ENCODE results near the gene MIGA2. TPM values are rescaled to one million over a fixed set of nuclear protein-coding genes. Genes with fewer than 3 reads are reported as not detected.
"Not testable (repeated sequence)": the region's sequence is repeated elsewhere in the genome, so short reads cannot be mapped to it uniquely, and the experiment has no call there.

MIGA2 gene
- total and polyA plus RNA-seq, 4 donors, result 8.0 to 42.6 (median 16.9) TPM

DNA sequence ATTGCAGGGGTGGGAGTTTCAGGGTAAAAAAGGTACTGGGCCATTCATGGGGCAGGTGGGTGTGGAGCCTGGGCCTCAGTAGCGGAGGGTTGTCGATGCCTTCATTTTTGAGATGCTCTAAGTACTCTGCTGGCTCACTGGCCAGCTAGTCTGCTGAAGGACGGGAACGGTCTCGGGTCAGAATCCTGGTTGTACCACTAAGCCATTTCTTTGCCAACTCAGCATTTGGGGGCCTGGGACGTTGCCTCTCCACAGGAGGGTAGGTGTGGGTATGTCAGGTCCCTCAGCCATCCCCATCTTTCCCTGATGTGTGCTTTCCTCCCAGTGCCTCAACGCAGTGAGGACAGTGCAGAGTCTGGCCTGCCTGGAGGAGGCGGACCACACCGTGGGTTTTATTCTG, 33.4 kb upstream of the MIGA2 start:
- no peaks in the 10 kb centered on the region for H3K27me3 ChIP-seq (ENCODE audit: control insufficient read depth in 4 of 4, insufficient read depth in 4 of 4, low read length in 3 of 4)
- no peak overlapping the region for H3K27ac ChIP-seq (ENCODE audit: low read depth in 1 of 2, low read length in 2 of 2)
- no peak overlapping the region for H3K9ac ChIP-seq (ENCODE audit: low read depth in 1 of 2, low read length in 2 of 2)
- no peaks in the 10 kb centered on the region for H3K9me3 ChIP-seq (ENCODE audit: control insufficient read depth in 4 of 4, low read length in 3 of 4)
- no peak for DNase-seq (ENCODE audit: low spot score)
- peaks cover 0 to 3% (median 0%) of the 10 kb centered on the region in 4 donors for H3K4me1 ChIP-seq (ENCODE audit: control insufficient read depth in 4 of 4, insufficient read depth in 4 of 4, low read length in 3 of 4)
- peaks cover 18 to 61% (median 36%) of the 10 kb centered on the region in 4 donors for H3K36me3 ChIP-seq (ENCODE audit: control insufficient read depth in 4 of 4, insufficient read depth in 3 of 4, low read depth in 1 of 4, low read length in 3 of 4)
- no peak overlapping the region for H3K4me3 ChIP-seq (ENCODE audit: low read depth in 1 of 3, low read length in 3 of 3)
- WGBS, result 97% methylated on average over 9 of the region's 9 CpGs
- TF ChIP-seq FOXA1 (IDR thresholded peaks at IDR 0.05) (no peak), HNF4G (IDR thresholded peaks at IDR 0.05) (no peak), YY1 (IDR thresholded peaks at IDR 0.05) (no peak), TAF1 (conservative IDR thresholded peaks at IDR 0.05) (no peak), FOXA2 (IDR thresholded peaks at IDR 0.05) (no peak), SP1 (IDR thresholded peaks at IDR 0.05) (no peak)
- TF ChIP-seq, protein P1, sequence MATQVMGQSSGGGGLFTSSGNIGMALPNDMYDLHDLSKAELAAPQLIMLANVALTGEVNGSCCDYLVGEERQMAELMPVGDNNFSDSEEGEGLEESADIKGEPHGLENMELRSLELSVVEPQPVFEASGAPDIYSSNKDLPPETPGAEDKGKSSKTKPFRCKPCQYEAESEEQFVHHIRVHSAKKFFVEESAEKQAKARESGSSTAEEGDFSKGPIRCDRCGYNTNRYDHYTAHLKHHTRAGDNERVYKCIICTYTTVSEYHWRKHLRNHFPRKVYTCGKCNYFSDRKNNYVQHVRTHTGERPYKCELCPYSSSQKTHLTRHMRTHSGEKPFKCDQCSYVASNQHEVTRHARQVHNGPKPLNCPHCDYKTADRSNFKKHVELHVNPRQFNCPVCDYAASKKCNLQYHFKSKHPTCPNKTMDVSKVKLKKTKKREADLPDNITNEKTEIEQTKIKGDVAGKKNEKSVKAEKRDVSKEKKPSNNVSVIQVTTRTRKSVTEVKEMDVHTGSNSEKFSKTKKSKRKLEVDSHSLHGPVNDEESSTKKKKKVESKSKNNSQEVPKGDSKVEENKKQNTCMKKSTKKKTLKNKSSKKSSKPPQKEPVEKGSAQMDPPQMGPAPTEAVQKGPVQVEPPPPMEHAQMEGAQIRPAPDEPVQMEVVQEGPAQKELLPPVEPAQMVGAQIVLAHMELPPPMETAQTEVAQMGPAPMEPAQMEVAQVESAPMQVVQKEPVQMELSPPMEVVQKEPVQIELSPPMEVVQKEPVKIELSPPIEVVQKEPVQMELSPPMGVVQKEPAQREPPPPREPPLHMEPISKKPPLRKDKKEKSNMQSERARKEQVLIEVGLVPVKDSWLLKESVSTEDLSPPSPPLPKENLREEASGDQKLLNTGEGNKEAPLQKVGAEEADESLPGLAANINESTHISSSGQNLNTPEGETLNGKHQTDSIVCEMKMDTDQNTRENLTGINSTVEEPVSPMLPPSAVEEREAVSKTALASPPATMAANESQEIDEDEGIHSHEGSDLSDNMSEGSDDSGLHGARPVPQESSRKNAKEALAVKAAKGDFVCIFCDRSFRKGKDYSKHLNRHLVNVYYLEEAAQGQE (IDR thresholded peaks at IDR 0.05), result no peak
- TF ChIP-seq, protein P2, sequence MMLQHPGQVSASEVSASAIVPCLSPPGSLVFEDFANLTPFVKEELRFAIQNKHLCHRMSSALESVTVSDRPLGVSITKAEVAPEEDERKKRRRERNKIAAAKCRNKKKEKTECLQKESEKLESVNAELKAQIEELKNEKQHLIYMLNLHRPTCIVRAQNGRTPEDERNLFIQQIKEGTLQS (IDR thresholded peaks at IDR 0.05), result no peak

DNA sequence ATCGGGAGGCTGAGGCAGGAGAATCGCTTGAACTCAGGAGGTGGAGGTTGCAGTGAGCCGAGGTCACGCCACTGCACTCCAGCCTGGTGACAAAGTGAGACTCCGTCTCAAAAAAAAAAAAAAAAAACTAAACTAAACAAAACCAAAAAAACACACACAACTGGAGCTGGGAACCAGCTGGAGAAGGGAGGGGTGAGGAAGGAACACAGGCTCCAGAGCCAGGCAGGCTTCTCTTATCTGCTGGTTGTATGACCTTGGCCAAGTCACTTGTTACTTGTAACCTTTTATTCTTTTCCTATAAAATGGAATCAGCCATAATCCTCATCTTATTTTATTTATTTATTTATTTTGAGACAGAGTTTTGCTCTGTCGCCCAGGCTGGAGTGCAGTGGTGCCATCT, 32.3 kb upstream of the MIGA2 start:
- peaks cover 13 to 54% (median 31%) of the 10 kb centered on the region in 4 donors for H3K36me3 ChIP-seq (ENCODE audit: control insufficient read depth in 4 of 4, insufficient read depth in 3 of 4, low read depth in 1 of 4, low read length in 3 of 4)

DNA sequence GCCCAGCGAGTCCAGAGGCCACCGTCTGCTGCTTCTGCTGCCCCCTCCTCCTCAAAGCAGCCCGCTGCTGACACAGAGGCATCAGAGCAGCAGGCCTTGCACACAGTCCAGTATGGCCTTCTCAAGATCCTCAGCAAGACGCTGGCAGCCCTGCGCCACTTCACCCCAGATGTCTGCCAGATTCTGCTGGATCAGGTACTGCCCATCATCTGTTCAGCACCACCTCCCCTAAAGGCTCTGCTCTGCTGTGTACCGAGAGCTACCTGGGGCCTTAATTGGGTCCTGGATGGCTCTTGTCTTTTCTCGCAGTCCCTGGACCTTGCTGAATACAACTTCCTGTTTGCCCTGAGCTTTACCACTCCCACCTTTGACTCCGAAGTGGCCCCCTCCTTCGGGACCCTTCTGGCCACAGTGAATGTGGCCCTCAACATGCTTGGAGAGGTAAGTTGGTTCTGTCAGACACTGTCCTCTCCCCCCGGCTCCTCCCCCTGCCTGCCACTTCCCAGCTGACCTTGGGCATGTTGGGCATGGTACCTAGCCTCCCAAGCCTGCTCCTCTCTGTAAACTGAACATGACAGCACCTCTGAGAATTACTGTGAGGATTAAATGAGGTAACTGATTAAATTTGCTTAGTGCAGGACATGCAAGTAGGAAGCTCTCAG, 31.0 kb upstream of the MIGA2 start:
- no peaks in the 10 kb centered on the region for H3K9me3 ChIP-seq (ENCODE audit: control insufficient read depth in 4 of 4, low read length in 3 of 4)
- no peak for DNase-seq (ENCODE audit: low spot score)
- H3K4me3 ChIP-seq (ENCODE audit: low read depth in 1 of 3, low read length in 3 of 3), result no peak overlapping the region
- H3K4me1 ChIP-seq (ENCODE audit: control insufficient read depth in 4 of 4, insufficient read depth in 4 of 4, low read length in 3 of 4), result peaks cover 0 to 11% (median 3%) of the 10 kb centered on the region in 4 donors
- TF ChIP-seq FOXA2 (IDR thresholded peaks at IDR 0.05) (no peak), JUND (IDR thresholded peaks at IDR 0.05) (no peak), TAF1 (conservative IDR thresholded peaks at IDR 0.05) (no peak), GABPA (IDR thresholded peaks at IDR 0.05 in 1 of 2, conservative IDR thresholded peaks at IDR 0.05 in 1 of 2) (no peak), RXRA (IDR thresholded peaks at IDR 0.05) (no peak), HNF4G (IDR thresholded peaks at IDR 0.05) (no peak), FOXA1 (IDR thresholded peaks at IDR 0.05) (no peak), NR2F2 (IDR thresholded peaks at IDR 0.05) (no peak), SP1 (IDR thresholded peaks at IDR 0.05) (no peak), YY1 (IDR thresholded peaks at IDR 0.05) (no peak), EGR1 (IDR thresholded peaks at IDR 0.05; ENCODE audit: low read depth in 2 of 2) (no peak), RAD21 (IDR thresholded peaks at IDR 0.05) (no peak), HNF4A (conservative IDR thresholded peaks at IDR 0.05) (no peak)
- TF ChIP-seq, protein P3, sequence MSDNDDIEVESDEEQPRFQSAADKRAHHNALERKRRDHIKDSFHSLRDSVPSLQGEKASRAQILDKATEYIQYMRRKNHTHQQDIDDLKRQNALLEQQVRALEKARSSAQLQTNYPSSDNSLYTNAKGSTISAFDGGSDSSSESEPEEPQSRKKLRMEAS (IDR thresholded peaks at IDR 0.05), result no peak
- TF ChIP-seq, protein P1 (IDR thresholded peaks at IDR 0.05), result no peak
- TF ChIP-seq, protein P4, sequence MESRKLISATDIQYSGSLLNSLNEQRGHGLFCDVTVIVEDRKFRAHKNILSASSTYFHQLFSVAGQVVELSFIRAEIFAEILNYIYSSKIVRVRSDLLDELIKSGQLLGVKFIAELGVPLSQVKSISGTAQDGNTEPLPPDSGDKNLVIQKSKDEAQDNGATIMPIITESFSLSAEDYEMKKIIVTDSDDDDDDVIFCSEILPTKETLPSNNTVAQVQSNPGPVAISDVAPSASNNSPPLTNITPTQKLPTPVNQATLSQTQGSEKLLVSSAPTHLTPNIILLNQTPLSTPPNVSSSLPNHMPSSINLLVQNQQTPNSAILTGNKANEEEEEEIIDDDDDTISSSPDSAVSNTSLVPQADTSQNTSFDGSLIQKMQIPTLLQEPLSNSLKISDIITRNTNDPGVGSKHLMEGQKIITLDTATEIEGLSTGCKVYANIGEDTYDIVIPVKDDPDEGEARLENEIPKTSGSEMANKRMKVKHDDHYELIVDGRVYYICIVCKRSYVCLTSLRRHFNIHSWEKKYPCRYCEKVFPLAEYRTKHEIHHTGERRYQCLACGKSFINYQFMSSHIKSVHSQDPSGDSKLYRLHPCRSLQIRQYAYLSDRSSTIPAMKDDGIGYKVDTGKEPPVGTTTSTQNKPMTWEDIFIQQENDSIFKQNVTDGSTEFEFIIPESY (IDR thresholded peaks at IDR 0.05), result no peak
- no peak overlapping the region for H3K27ac ChIP-seq (ENCODE audit: low read depth in 1 of 2, low read length in 2 of 2)
- H3K36me3 ChIP-seq (ENCODE audit: control insufficient read depth in 4 of 4, insufficient read depth in 3 of 4, low read depth in 1 of 4, low read length in 3 of 4), result peaks cover 9 to 43% (median 22%) of the 10 kb centered on the region in 4 donors
- no peaks in the 10 kb centered on the region for H3K27me3 ChIP-seq (ENCODE audit: control insufficient read depth in 4 of 4, insufficient read depth in 4 of 4, low read length in 3 of 4)
- H3K9ac ChIP-seq (ENCODE audit: low read depth in 1 of 2, low read length in 2 of 2), result no peak overlapping the region
- 91% methylated on average over 10 of the region's 10 CpGs for WGBS

More for the DNA sequence above, 32.3 kb upstream of the MIGA2 start:
- H3K9ac ChIP-seq (ENCODE audit: low read depth in 1 of 2, low read length in 2 of 2); H3K9me3 ChIP-seq (ENCODE audit: control insufficient read depth in 4 of 4, low read length in 3 of 4); H3K4me3 ChIP-seq (ENCODE audit: low read depth in 1 of 3, low read length in 3 of 3); H3K27ac ChIP-seq (ENCODE audit: low read depth in 1 of 2, low read length in 2 of 2); H3K27me3 ChIP-seq (ENCODE audit: control insufficient read depth in 4 of 4, insufficient read depth in 4 of 4, low read length in 3 of 4); DNase-seq (ENCODE audit: low spot score): not testable (repeated sequence)
- 93% methylated on average over 6 of the region's 6 CpGs for WGBS
- H3K4me1 ChIP-seq (ENCODE audit: control insufficient read depth in 4 of 4, insufficient read depth in 4 of 4, low read length in 3 of 4), result peaks cover 0 to 11% (median 3%) of the 10 kb centered on the region in 4 donors
